HG02938 (cell line): ENCODE measurements around the gene PREP.
"Not testable (repeated sequence)": the region's sequence is repeated elsewhere in the genome, so short reads cannot be mapped to it uniquely, and the experiment has no call there.

Source experiments
- ATAC-seq: cut with Tn5 transposase; IDR thresholded peaks from one replicate; pipeline ENCODE4 v1.9.1; 2021; ENCODE audit warnings: mild to moderate bottlenecking, moderate library complexity; ENCODE audit not compliant: unreplicated experiment

PREP gene

DNA sequence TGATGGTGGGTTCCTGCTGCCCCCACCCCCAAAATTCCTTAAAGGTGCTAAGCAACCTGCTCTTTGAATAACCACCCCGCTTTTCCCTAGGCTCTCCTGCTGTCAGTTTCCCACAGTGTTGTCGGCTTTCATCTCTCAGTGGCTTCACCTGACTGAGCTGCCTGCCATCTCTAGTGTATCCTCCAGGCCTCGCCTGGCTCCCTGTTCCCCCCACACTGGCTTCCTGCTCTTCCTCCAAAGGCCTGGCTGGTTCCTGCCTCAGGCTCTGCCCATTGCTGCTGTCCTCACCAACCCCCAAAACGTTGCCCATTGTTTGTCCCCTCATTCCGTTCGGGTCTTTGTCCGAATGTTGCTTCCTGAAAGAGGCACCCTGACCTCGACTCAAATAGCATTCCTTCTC is 129.3 kb downstream of the PREP start:
- no peak for ATAC-seq

DNA sequence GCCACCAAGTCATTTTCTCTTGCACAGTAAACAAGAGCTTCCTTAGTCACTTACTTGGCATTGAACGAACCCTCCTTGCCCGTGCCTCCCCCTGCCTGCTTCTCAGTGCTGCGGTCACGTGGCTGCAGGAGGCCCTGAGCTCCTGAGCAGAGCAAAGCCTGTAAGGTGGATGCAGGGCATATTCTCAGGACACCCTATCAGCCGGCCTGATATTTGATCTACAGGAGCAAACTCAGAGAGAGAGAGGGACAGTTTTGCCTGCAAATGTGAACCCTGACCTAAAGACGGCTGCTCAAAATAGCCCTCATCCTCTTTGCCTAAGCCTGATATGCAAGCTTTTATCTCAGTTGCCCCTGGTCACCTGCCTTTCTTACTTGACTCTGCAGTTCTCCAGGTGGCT is 130.1 kb downstream of the PREP start:
- no peak for ATAC-seq

DNA sequence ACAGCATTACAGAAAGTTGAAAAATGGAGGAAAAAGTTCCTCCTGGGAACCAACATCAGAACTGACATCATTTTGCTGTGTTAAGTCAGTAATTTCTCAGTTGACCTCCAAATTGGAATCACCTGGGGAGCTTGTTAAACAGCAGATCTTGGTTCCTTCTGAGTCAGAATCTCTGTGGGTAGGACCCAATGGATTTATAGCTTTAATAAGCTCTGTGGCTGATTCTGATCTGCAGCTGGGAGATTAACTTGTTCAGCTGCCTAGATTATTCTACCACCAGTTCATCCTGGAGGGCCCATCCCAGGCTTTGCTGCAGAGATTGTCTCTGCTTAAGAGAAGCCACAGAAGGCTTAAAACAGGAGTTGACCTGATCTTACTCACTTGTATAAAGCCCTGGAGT is 132.4 kb downstream of the PREP start:
- no peak for ATAC-seq

DNA sequence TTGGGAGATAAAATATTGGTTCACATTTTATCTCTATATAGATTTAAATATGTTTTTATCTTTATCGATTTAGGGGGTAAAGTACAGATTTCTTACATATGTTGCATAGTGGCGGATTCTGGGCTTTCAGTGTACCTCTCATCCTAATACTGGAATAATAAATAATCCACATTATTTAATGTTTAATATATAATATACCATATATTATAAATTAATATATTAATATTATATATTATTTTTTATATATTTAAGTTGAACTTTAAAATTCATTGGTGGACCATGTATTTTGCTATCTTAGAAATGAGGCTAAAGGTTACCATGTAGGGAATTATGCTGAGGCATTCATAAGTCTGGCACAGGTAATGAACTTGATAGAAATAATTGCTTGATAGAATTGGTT is 133.5 kb downstream of the PREP start:
- no peak for ATAC-seq

DNA sequence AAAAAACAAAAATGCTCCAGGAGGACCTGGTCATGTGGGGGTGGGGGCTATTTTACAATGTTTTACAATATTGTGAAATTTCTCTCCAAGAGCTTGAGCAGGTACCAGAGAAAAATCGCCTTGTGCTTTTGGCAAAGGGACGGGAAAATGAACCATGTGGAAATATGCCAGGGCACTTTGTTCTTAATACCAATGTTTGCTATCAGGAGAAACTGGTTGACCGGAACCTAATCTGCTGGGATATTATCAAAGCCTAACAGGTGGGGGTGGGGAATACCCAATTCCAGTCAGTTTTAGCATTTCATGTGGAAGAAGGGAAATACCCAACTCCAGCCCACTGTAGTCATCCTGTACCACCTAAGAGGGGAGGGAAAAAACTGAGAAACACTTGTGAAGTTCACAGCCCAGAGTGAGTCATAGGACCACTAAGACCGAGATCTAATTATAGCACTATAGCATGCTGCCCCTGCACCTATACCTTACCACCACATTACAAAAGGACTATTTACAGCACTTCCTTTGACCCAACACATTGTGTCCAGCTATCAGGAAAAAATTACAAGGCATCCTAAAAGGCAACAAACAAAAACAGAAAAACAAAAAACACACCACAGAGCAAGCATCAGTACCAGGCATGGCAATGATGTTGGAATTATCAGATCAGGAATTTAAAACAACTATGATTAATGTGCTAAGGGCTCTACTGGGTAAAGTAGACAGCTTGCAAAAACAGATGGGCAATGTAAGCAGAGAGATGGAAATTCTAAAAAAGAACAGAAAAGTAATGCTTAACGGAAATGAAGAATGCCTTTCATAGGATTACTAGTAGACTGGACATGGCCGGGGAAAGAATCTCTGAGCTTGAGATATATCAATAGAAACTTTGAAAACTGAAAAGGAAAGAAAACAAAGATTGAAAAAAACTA is 138.9 kb downstream of the PREP start:
- no peak for ATAC-seq

DNA sequence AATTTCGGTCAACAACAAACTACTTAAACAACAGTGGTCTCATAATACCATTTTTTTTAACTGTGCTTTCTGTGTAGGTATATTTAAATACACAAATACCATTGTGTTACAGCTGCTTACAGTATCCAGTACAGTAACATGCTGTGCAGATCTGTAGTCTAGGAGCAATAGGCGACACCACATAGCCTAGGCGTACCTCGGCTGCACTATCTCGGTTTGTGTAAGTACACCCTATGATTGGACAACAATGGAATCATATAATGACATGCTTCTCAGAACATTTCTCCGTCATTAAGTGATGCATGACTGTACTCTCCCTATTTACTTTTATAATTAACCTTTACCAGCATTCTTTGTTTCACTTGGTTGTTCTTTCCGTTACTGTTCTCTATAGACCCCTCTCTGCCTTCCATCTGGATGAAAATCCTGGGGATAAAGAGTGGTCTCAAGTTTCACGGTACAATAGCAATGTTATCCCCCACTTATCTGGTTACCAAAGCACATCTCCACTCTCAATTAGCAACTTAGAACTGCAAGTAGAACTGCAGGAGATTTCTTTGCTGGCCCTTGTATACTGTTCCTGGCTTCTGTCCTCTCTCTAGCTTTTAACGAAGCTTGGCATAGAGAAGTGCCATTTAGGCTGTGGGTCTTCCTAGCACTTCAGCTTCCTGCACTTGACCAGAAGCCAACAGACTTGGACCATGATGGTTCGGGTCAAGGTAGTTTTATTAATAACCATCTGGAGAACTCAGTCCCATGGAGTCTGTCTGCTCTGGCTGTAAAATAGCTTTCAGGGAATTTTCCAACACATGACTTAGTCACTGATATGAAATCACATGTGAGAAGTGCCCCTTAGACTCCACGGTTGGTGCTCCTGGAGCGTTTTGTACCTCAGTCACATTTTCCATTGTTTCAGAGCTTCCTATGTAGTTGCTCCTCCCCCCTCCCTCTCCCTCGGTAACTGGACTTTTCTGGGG is 142.7 kb downstream of the PREP start:
- ATAC-seq, result no peak

DNA sequence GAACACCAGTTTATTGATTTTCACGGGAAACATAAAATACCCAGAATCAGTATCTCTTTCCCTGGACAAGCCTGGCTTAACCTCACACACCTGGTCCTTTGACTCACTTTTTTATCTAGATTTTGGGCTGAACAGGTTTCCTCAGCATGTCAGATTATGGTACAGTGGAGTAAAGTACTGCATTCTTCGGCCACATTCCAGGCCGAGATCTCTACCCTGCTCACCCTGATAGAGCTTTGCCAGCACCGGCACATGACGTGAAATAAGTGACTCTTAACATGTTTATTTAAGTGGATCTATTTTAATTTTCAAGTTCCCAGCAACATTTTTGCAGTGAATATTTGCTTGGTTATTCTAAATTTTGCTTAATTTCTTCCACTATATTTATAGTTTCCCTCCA is 144.1 kb downstream of the PREP start:
- no peak for ATAC-seq

DNA sequence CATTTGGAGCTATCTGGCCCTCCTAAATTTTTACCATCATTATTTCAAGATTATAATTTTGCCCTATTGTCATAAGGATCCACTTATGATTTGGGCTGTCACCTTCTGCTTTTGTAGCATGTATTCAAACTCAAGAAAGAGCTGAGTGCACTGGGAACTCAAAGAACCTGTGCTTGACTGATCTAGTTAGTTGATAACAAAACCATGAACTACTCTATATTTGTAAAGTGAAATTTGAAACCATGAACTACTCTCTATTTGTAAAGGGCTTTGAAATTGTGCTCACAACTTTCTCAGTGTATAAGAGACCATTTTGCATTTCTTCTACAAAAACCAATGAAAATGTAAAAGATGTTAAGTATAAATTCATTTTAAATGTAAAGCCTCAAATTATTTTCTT is 145.5 kb downstream of the PREP start:
- ATAC-seq, result peak; percentile 52

DNA sequence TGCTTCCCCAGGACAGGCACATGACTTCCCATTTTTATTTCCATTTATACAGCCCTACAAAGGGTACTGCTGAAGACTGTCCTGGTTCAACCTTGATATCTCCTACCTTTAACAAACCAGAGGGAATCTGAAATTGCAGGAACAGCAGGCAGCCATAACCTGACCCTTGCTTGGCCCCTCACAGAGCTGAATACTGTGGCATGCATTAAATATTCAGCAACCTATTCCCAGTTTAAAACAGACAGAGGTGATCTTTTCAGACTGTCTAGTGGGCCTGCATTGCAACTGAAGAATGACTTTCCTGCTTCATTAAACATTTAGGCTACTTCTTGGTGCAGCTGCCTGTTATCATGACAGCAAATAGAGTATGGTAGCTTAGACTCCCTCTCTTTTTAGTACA is 146.3 kb downstream of the PREP start:
- no peak for ATAC-seq

DNA sequence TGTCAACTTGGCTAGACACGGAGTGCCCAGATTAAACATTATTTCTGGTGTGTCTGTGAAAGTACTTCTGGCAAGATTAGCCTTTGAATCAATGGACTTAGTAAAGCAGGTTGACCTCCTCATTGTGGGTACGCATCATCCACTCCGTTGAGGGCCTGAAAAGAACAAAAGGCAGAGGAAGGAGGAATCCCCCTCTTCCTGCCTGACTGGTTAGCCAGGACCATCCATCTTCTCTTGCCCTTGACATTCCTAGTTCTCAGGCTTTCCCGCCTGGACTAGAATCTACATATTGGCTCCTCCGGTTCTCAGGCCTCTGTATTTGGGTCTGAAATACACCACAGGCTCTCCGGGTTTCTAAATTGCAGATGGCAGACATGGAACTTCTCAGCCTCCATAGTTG is 149.1 kb downstream of the PREP start:
- no peak for ATAC-seq

DNA sequence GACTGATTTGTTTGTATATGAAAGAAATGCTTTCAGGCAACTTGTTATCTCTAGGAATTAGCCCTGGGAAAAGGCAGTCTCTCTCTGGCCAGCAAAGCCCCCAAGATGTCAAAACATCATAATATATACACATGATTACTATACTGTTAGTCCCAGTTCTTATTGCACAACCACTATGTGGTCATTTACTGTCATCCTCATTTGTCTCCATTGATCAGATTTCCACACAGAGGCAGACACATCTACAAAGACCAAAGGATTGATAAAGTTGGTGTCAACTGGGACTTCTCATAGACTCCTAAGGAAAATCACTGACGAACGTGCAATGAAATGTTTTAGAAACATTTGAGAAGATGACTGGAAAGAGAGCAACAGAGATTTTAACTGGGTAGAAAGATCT is 151.2 kb downstream of the PREP start:
- no peak for ATAC-seq

DNA sequence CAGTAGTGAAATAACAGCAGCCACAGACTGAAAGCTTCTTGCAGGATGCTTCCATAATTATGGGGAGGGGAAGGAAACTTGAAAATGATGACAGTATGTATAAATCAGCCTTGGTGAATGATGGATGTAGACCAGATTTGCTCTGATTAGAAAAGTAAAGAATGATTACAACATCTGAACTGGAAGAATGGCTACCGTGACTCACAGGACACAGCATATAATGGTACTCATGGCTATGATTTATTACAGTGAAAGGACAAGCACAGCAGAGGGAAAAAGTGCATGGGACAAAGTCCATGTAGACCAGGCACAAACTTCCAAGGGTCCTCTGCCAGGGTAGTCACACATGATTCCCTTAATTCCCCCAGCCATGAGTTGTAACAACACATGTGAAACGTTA is 152.3 kb downstream of the PREP start:
- ATAC-seq, result no peak

DNA sequence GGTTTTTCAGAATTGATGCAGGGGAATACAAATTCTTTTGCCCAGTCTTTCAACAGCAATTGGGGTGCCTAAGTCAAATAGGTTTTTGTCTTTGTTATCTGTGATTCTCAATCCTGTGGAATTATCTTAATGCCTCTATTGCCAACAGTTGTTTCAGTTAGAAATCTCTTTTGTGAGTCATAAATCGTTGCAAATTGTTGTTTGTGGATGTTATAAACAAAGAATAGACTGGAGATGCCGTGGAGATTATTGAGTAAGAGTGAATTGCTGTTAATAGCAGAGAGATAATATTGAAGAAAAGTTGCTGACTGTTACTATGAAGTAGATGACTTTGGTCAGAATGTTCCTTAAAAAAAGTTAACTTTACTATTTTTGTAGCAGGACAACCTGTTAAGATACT is 159.4 kb downstream of the PREP start:
- ATAC-seq, result no peak

DNA sequence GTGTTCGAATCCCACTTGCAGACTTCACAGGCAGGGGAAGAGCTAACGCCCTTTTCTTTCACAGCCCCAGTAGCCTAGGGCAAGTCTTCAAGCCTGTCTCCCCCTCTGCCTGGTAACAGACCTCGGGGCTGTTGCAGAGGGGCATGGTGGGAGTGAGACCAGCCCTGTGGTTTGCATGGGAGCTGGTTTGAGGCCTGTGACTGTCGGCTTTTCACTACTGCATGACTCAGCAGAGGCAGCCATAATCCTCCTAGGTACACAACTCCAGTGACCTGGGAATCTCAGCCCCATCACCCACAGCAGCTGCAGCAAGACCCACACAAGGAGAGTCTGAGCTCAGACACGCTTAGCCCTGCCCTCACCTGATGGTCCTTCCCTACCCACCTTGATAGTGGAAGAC is 167.7 kb downstream of the PREP start:
- ATAC-seq, result no peak

DNA sequence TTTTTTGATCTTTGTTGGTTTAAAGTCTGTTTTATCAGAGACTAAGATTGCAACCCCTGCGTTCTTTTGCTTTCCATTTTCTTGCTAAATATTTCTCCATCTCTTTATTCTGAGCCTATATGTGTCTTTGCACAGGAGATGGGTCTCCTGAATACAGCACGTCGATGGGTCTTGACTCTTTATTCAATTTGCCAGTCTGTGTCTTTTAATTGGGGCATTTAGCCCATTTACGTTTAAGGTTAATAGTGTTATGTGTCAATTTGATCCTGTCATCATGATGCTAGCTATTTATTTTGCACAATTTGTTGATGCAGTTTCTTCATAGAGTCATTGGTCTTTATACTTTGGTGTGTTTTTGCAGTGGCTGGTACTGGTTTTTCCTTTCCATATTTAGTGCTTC is 171.1 kb downstream of the PREP start:
- not testable (repeated sequence) for ATAC-seq
